ENCODE results near the gene CDC14C. TPM values are rescaled to one million over a fixed set of nuclear protein-coding genes. Genes with fewer than 3 reads are reported as not detected.

The CDC14C gene
- total RNA-seq, 1 donor from 2014 or later: not detected

DNA sequence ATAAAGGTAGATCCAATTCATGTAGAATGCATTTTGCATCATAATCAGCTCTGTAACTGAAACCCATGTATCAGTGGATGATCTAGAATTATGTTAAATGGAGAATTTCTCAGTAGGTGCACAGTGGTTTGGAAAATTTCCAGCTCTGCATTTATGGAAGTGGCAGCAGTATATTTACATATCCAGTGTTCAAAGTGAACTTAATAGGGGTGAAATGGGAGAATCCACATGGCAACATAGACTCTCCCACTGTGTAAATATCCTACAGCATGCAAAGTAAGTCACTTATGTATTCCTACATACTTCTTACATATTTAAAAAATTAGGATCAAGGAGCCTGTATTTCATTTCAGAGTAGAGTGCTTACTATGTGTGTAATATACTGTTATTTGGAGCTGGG, 35.3 kb downstream of the CDC14C start:
- Histone ChIP-seq H3K36me3 (ENCODE audit: control insufficient read depth, insufficient read depth, low read length) (no peaks in the 10 kb centered on the region), H3K4me3 (ENCODE audit: low read depth, low read length) (no peak overlapping the region), H3K27me3 (ENCODE audit: control insufficient read depth, insufficient read depth, low read length) (no peaks in the 10 kb centered on the region)
- DNase-seq (ENCODE audit: low read depth): no peak
- TF ChIP-seq, protein P1, sequence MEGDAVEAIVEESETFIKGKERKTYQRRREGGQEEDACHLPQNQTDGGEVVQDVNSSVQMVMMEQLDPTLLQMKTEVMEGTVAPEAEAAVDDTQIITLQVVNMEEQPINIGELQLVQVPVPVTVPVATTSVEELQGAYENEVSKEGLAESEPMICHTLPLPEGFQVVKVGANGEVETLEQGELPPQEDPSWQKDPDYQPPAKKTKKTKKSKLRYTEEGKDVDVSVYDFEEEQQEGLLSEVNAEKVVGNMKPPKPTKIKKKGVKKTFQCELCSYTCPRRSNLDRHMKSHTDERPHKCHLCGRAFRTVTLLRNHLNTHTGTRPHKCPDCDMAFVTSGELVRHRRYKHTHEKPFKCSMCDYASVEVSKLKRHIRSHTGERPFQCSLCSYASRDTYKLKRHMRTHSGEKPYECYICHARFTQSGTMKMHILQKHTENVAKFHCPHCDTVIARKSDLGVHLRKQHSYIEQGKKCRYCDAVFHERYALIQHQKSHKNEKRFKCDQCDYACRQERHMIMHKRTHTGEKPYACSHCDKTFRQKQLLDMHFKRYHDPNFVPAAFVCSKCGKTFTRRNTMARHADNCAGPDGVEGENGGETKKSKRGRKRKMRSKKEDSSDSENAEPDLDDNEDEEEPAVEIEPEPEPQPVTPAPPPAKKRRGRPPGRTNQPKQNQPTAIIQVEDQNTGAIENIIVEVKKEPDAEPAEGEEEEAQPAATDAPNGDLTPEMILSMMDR (IDR thresholded peaks at IDR 0.05; ENCODE audit: insufficient read depth, low read length, severe bottlenecking): no peak
- no peak for FAIRE-seq

DNA sequence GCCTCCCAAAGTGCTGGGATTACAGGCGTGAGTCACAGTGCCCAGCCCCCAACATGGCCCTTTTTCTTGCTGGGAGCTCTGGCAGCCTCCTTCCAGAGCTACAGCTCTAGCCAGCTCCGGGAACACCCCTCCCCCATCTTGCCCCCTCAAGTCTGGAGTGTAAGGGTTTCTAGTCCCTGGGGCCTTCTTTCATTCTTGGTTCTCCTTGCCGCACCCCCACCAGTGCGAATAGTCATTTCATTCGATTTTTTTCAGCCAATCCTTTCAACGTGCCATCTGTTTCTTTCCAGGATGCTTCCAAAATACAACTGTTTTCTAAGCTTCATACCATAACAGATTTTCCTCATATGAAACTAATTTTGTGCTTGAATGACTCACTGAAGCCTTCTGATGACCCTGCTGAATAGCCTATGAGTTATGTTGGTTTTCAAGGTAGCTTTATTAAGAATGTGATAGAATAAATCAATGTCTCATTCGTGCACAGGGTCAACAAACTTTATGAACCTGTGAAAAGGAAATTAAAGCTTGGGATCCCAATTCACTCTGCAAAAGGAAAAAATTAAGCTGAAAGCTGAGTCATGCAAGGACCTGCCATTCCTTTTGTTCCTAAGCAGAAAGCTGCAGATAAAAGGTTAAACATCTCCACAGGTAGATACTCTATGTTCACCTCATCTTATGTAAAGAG, 38.6 kb downstream of the CDC14C start:
- H3K4me3 ChIP-seq (ENCODE audit: low read depth, low read length): no peak overlapping the region
- FAIRE-seq (no peak), DNase-seq (ENCODE audit: low read depth) (no peak)
- H3K27me3 ChIP-seq (ENCODE audit: control insufficient read depth, insufficient read depth, low read length): no peaks in the 10 kb centered on the region
- no peaks in the 10 kb centered on the region for H3K36me3 ChIP-seq (ENCODE audit: control insufficient read depth, insufficient read depth, low read length)
- TF ChIP-seq, protein P1 (IDR thresholded peaks at IDR 0.05; ENCODE audit: insufficient read depth, low read length, severe bottlenecking): no peak

DNA sequence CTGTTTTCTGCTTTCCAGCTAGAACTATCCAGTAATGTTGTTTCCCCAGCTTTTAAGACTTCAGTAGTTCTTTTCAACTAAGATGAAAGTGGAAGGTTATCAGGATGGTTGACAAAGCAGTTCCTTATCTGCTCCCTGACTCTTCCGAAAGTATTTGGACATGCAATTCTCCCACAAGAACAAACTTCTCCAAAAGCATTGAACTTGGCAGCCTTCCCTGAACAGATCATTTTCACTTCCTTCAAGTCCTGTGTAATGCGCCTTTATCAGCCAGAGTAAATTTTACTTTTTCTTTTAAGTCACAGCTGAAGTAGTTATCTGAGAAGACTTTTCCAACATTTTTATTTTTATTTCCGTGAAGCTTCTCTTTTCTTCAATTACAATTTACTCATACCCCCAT, 39.7 kb downstream of the CDC14C start:
- no peak for FAIRE-seq
- DNase-seq (ENCODE audit: low read depth): peak; percentile 5
- TF ChIP-seq, protein P1 (IDR thresholded peaks at IDR 0.05; ENCODE audit: insufficient read depth, low read length, severe bottlenecking): no peak

DNA sequence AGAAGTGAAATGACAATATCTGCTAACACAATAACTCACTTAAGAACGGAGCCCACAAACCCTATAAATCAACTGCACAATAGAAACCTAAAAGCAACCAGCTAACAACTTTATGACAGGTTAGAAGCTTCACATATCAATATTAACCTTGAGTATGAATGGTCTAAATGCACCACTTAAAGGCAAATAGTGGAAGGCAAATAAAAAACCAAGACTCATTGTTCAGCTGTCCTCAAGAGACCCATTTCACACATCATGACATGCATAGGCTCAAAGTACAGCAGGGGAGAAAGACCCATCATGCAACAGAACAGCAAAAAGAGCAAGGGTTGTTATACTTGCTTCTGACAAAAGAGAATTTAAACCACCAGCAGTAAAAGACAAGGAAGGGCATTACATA, 46.8 kb downstream of the CDC14C start:
- FAIRE-seq (no peak), DNase-seq (ENCODE audit: low read depth) (no peak)
- TF ChIP-seq, protein P1 (IDR thresholded peaks at IDR 0.05; ENCODE audit: insufficient read depth, low read length, severe bottlenecking): no peak
- no peaks in the 10 kb centered on the region for H3K27me3 ChIP-seq (ENCODE audit: control insufficient read depth, insufficient read depth, low read length)
- H3K4me3 ChIP-seq (ENCODE audit: low read depth, low read length): no peak overlapping the region
- no peaks in the 10 kb centered on the region for H3K36me3 ChIP-seq (ENCODE audit: control insufficient read depth, insufficient read depth, low read length)

More for the DNA sequence above, 39.7 kb downstream of the CDC14C start:
- H3K36me3 ChIP-seq (ENCODE audit: control insufficient read depth, insufficient read depth, low read length): no peaks in the 10 kb centered on the region
- no peak overlapping the region for H3K4me3 ChIP-seq (ENCODE audit: low read depth, low read length)
- no peaks in the 10 kb centered on the region for H3K27me3 ChIP-seq (ENCODE audit: control insufficient read depth, insufficient read depth, low read length)

DNA sequence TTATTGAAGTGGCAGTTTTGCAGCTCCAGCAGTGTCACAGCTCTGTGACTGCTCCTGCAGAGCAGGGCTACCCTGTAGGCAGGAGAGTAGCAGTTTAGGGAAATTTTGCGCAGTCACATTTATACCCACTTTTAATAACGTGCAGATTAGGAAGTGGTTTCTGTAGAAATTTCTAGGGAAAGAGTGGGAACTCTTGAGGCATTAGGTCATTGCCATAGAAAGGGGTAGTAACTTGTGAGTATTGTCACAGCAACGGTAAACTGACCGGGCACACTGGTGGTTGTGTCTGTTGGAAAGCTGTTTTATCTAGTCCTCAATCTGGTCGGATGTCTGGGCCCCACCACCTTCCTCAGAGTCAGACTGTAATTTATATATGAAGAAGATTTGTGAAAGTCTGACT, 51.9 kb downstream of the CDC14C start:
- FAIRE-seq: no peak
- Histone ChIP-seq H3K36me3 (ENCODE audit: control insufficient read depth, insufficient read depth, low read length) (no peaks in the 10 kb centered on the region), H3K4me3 (ENCODE audit: low read depth, low read length) (no peak overlapping the region), H3K27me3 (ENCODE audit: control insufficient read depth, insufficient read depth, low read length) (no peaks in the 10 kb centered on the region)
- no peak for DNase-seq (ENCODE audit: low read depth)
- TF ChIP-seq, protein P1 (IDR thresholded peaks at IDR 0.05; ENCODE audit: insufficient read depth, low read length, severe bottlenecking): no peak

DNA sequence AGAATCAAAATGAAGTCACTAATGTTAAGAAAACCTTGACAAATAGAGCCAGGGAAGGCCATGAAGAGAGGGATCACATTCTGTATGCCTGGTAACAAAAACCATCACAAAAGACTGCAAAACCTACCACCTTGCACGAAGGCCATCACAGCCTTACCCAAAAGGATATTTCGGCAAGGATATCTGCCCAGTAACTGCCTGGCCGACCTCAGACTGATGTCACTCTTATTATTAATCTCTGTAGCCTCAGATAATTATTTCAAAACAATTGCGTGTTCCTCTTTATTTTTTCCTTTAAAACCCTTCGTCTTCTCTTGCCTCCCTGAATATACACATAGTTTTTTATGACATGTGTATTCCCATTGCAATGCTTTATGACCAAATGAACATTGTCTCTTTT, 52.5 kb downstream of the CDC14C start:
- Histone ChIP-seq H3K4me3 (ENCODE audit: low read depth, low read length) (no peak overlapping the region), H3K27me3 (ENCODE audit: control insufficient read depth, insufficient read depth, low read length) (no peaks in the 10 kb centered on the region), H3K36me3 (ENCODE audit: control insufficient read depth, insufficient read depth, low read length) (no peaks in the 10 kb centered on the region)
- TF ChIP-seq, protein P1 (IDR thresholded peaks at IDR 0.05; ENCODE audit: insufficient read depth, low read length, severe bottlenecking): no peak
- no peak for FAIRE-seq
- DNase-seq (ENCODE audit: low read depth): no peak
